ENCODE data around the gene CACNA1E.

DNA sequence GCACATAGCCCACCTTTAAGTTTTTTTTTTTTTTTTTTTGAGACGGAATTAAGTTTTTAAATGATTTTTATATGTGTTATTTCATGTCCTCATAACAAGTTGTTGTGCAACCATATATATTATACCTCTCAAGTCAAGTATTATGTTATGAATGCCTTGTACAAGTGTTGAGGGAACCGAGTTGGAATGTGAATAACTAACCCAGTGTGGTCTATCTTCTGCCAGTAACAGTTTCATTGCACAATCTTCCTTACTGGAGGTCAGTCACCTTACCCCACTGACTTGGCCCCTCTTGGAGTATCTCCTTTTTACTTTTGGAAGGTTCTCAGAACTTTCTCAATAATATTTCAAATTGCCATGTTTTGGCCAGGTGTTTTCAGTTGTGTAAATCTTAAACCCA, 201.9 kb downstream of the CACNA1E start:
- TF ChIP-seq, protein P1, sequence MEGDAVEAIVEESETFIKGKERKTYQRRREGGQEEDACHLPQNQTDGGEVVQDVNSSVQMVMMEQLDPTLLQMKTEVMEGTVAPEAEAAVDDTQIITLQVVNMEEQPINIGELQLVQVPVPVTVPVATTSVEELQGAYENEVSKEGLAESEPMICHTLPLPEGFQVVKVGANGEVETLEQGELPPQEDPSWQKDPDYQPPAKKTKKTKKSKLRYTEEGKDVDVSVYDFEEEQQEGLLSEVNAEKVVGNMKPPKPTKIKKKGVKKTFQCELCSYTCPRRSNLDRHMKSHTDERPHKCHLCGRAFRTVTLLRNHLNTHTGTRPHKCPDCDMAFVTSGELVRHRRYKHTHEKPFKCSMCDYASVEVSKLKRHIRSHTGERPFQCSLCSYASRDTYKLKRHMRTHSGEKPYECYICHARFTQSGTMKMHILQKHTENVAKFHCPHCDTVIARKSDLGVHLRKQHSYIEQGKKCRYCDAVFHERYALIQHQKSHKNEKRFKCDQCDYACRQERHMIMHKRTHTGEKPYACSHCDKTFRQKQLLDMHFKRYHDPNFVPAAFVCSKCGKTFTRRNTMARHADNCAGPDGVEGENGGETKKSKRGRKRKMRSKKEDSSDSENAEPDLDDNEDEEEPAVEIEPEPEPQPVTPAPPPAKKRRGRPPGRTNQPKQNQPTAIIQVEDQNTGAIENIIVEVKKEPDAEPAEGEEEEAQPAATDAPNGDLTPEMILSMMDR (IDR thresholded peaks at IDR 0.05), result no peak
- no peak for TF ChIP-seq POLR2A (IDR thresholded peaks at IDR 0.05)

Data from Peyer's patch (tissue), 4 donors.